Thyroid gland (tissue), 4 donors: Measurements from ENCODE around the gene NUDT1.

Experiments used
- CTCF ChIP-seq, 6 experiments: fragments of 200-600 bp in 3 of 6; fragments of 450-650 bp in 3 of 6; sonication (generic) in 3 of 6; IDR thresholded peaks; one replicate each; pipeline ENCODE4 v1.5.1; 2016 to 2019; ENCODE audit warnings: antibody characterized with exemption in 6 of 6, mild to moderate bottlenecking in 2 of 6, inconsistent platforms in 1 of 6, moderate library complexity in 1 of 6
- POLR2A ChIP-seq, 2 donors: fragments of 450-650 bp; IDR thresholded peaks; one replicate each; pipeline ENCODE4 v1.6.1; 2017; ENCODE audit warnings: antibody characterized with exemption in 2 of 2, mild to moderate bottlenecking in 2 of 2, moderate library complexity in 1 of 2

GRCh38 chr7:2299131-2299829 is 57.3 kb downstream of the NUDT1 start:
- TF ChIP-seq CTCF (IDR thresholded peaks at IDR 0.05) (no peak), POLR2A (IDR thresholded peaks at IDR 0.05) (no peak)
